Measurements from ENCODE around the gene GLI3.

GRCh38 chr7:41925946-41926345, 311.1 kb downstream of the GLI3 start:
- TF ChIP-seq CTCF (IDR thresholded peaks at IDR 0.05) (no peak), ZFX (IDR thresholded peaks at IDR 0.05; ENCODE audit: borderline replicate concordance) (no peak)

Measured in 22Rv1 (cell line).